ENCODE results near the gene FAM227B. TPM values are rescaled to one million over a fixed set of nuclear protein-coding genes. Genes with fewer than 3 reads are reported as not detected.

Gene FAM227B
- polyA plus RNA-seq, 1 experiment: 6.1 TPM

GRCh38 chr15:49652922-49653321 is 32.3 kb upstream of the FAM227B start:
- Histone ChIP-seq H3K4me3 (ENCODE audit: low read depth, low read length) (no peak overlapping the region), H3K27me3 (ENCODE audit: control insufficient read depth, insufficient read depth, low read length) (no peaks in the 10 kb centered on the region), H3K27ac (ENCODE audit: low read depth, low read length) (no peak overlapping the region), H3K9me3 (ENCODE audit: control insufficient read depth, insufficient read depth, low read length) (peaks cover 10% of the 10 kb centered on the region; the same call in 1 of the 2 replicates)
- ChIA-PET POLR2A (no interaction called here), CTCF (no interaction called here)
- no peak for TF ChIP-seq CTCF (IDR thresholded peaks at IDR 0.05; ENCODE audit: low read depth, low read length)
- DNase-seq (ENCODE audit: low read depth, low spot score): no peak

- H3K27ac ChIP-seq (ENCODE audit: low read depth, low read length): no peak overlapping the region
- TF ChIP-seq CTCF (IDR thresholded peaks at IDR 0.05; ENCODE audit: low read depth, low read length): no peak
- ChIA-PET CTCF (no interaction called here), POLR2A (no interaction called here)
- peaks cover 10% of the 10 kb centered on the region; the same call in 1 of the 2 replicates for H3K9me3 ChIP-seq (ENCODE audit: control insufficient read depth, insufficient read depth, low read length)
- no peaks in the 10 kb centered on the region for H3K27me3 ChIP-seq (ENCODE audit: control insufficient read depth, insufficient read depth, low read length)
- H3K4me3 ChIP-seq (ENCODE audit: low read depth, low read length): no peak overlapping the region
- DNase-seq (ENCODE audit: low read depth, low spot score): no peak
Measured at GRCh38 chr15:49650676-49651075, 30.1 kb upstream of the FAM227B start.

- no peak for DNase-seq (ENCODE audit: low read depth, low spot score)
Measured at GRCh38 chr15:49649987-49650386, 29.4 kb upstream of the FAM227B start.

DNA sequence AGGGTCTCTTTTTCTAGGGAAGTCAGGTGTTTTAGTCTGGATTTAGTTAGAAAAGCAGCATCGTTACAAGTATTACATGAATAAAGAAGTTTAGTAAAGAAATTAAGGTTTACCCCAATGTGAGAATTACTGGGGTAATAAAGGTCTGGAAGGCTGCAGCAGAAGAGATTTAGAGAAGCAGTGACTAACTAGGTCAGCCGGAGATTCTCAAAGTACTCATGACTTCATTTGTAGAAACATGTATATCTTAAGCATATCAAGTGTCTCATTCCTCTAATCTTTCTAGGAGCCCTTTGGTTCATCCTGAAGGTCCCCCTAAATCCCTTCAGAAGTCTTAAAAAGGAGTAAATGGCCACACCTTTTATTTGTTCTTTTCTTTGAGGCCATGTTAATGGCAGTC is 26.3 kb upstream of the FAM227B start:
- H3K27me3 ChIP-seq (ENCODE audit: control insufficient read depth, insufficient read depth, low read length): no peaks in the 10 kb centered on the region
- H3K4me3 ChIP-seq (ENCODE audit: low read depth, low read length): no peak overlapping the region
- H3K9me3 ChIP-seq (ENCODE audit: control insufficient read depth, insufficient read depth, low read length): no peaks in the 10 kb centered on the region
- no peak for DNase-seq (ENCODE audit: low read depth, low spot score)
- CTCF ChIA-PET: no interaction called here
- TF ChIP-seq CTCF (IDR thresholded peaks at IDR 0.05; ENCODE audit: low read depth, low read length): no peak
- H3K27ac ChIP-seq (ENCODE audit: low read depth, low read length): no peak overlapping the region
- POLR2A ChIA-PET: no interaction called here

More at GRCh38 chr15:49649987-49650386, 29.4 kb upstream of the FAM227B start:
- POLR2A ChIA-PET: no interaction called here
- Histone ChIP-seq H3K9me3 (ENCODE audit: control insufficient read depth, insufficient read depth, low read length) (peaks cover 10% of the 10 kb centered on the region; the same call in 1 of the 2 replicates), H3K27ac (ENCODE audit: low read depth, low read length) (no peak overlapping the region), H3K4me3 (ENCODE audit: low read depth, low read length) (no peak overlapping the region), H3K27me3 (ENCODE audit: control insufficient read depth, insufficient read depth, low read length) (no peaks in the 10 kb centered on the region)
- CTCF ChIA-PET: no interaction called here
- TF ChIP-seq CTCF (IDR thresholded peaks at IDR 0.05; ENCODE audit: low read depth, low read length): no peak

- Histone ChIP-seq H3K27ac (ENCODE audit: low read depth, low read length) (no peak overlapping the region), H3K4me3 (ENCODE audit: low read depth, low read length) (no peak overlapping the region), H3K9me3 (ENCODE audit: control insufficient read depth, insufficient read depth, low read length) (no peaks in the 10 kb centered on the region), H3K27me3 (ENCODE audit: control insufficient read depth, insufficient read depth, low read length) (no peaks in the 10 kb centered on the region)
- ChIA-PET POLR2A (interaction anchor here (0.7 kb wide), 1 partner anchor 25 kb away, joined by 3 read pairs; the partner anchor contains the start of genes DTWD1 and FAM227B), CTCF (no interaction called here)
- no peak for TF ChIP-seq CTCF (IDR thresholded peaks at IDR 0.05; ENCODE audit: low read depth, low read length)
- no peak for DNase-seq (ENCODE audit: low read depth, low spot score)
Measured at GRCh38 chr15:49645941-49646340, 25.3 kb upstream of the FAM227B start.
